ENCODE measurements around the gene SAMD3. TPM values are rescaled to one million over a fixed set of nuclear protein-coding genes. Genes with fewer than 3 reads are reported as not detected.
A peak's percentile ranks its signal among the peaks of the same experiment; 100 is the strongest.
"Not testable (repeated sequence)": the region's sequence is repeated elsewhere in the genome, so short reads cannot be mapped to it uniquely, and the experiment has no call there.

Gene SAMD3
- polyA plus RNA-seq, 1 donor from 2014 or later, result 7.1 TPM

DNA sequence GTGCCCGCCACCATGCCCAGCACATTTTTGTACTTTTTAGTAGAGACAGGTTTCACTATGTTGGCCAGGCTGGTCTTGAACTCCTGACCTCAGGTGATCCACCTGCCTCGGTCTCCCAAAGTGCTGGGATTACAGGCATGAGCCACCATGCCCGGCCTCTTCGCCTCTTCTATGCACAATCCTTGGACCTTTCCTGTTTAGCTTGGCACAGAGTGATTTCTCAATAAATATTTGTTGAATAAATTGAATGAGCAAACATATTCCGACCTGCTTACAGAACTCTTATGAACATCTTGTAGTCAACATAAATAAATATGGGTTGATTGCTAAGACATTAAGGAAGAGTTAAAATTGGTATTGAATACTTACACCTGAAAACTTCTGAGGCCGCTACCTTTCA, 7.8 kb upstream of the SAMD3 start:
- H3K27me3 Mint-ChIP-seq, H3K27ac Mint-ChIP-seq, H3K4me1 Mint-ChIP-seq, H3K4me3 Mint-ChIP-seq, H3K9me3 Mint-ChIP-seq, H3K36me3 Mint-ChIP-seq: not testable (repeated sequence)

- H3K27ac Mint-ChIP-seq, result no peak overlapping the region
- H3K27me3 Mint-ChIP-seq, result no peaks in the 10 kb centered on the region
Measured at GRCh38 chr6:130229645-130230044, 6.9 kb upstream of the SAMD3 start.

DNA sequence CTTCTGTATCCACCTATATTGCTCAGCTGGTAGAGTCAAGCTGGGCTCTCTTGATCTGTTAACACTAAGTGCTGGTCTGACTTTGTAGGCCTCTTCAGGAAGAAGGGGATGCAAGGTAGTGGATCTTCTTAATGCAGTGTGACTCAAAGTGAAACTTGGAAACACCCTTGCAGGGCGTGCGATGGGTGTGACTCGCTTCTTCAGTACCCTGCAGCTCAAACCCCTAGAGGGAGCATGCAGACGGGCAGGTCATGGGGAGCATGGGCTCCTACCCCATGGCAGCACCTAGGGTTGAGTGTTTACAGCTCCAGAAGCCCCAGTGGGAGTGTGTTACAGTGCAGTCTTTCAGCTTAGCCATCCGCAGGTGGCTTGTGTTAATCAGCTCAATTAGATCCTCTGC, 757 bp upstream of the SAMD3 start:
- H3K4me3 Mint-ChIP-seq, result peak overlapping the region; percentile 4 to 83 (median 60)
- peaks cover 4% of the 10 kb centered on the region for H3K36me3 Mint-ChIP-seq
- peaks cover 7 to 22% (median 18%) of the 10 kb centered on the region in 3 donors for H3K4me1 Mint-ChIP-seq
- H3K27ac Mint-ChIP-seq, result peak overlapping the region; percentile 6 to 87 (median 11)
- H3K9me3 Mint-ChIP-seq, result no peaks in the 10 kb centered on the region
- H3K27me3 Mint-ChIP-seq, result peaks cover 1% of the 10 kb centered on the region

More at GRCh38 chr6:130229645-130230044, 6.9 kb upstream of the SAMD3 start:
- H3K4me1 Mint-ChIP-seq, result peaks cover 0 to 2% (median 0%) of the 10 kb centered on the region in 3 donors
- peaks cover 2% of the 10 kb centered on the region for H3K36me3 Mint-ChIP-seq
- H3K4me3 Mint-ChIP-seq, result no peak overlapping the region
- H3K9me3 Mint-ChIP-seq, result no peaks in the 10 kb centered on the region

DNA sequence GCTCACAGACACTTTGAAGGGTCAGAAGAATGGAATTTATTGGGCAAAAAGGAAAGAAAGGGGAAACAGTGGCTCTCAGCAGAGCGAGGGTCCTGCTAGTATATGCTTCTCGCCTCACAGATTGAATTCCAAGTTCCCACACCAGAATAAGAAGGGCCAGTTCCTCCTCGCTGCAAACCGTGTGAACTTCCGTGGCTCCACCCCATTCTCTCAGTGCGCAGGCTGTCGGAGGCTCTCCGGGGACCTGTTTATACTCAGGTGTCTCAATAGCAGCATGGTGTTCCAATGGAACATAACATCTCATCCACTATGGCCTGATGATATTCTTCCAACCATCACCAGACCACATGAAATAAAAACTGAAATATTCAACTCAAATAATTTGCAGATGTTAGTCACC, 4.6 kb downstream of the SAMD3 start:
- Mint-ChIP-seq H3K36me3 (peaks cover 2% of the 10 kb centered on the region), H3K4me1 (peaks cover 6 to 21% (median 18%) of the 10 kb centered on the region in 3 donors), H3K4me3 (peak overlapping the region in 2 of 4 donors; percentile 20 to 53)

GRCh38 chr6:130216620-130217019, 6.1 kb downstream of the SAMD3 start:
- Mint-ChIP-seq H3K36me3 (peaks cover 2% of the 10 kb centered on the region), H3K27me3 (peaks cover 5% of the 10 kb centered on the region), H3K27ac (no peak overlapping the region), H3K4me1 (peaks cover 6 to 20% (median 13%) of the 10 kb centered on the region in 3 donors), H3K9me3 (no peaks in the 10 kb centered on the region), H3K4me3 (no peak overlapping the region)

More for the DNA sequence above, 4.6 kb downstream of the SAMD3 start:
- peaks cover 5% of the 10 kb centered on the region for H3K27me3 Mint-ChIP-seq
- no peaks in the 10 kb centered on the region for H3K9me3 Mint-ChIP-seq
- H3K27ac Mint-ChIP-seq, result no peak overlapping the region

DNA sequence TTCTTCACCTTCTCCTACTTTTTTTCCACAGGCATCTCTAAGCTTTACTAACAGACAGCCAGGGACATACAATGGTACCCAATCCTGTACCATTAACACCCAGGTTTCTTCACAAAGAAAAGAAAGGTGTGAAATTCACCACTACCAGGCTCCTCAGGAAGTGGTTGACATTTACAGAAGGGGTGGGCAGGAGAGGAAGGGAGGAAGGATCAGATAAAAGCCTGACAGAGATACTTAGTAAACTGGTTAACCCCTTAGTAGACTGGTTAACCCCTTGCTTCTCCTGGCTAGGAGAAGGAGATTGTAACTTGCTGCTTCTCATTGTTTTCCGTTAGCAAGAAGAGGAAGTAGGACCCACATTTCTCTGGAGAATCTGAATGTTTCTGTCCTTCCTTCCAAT, 7.2 kb downstream of the SAMD3 start:
- no peaks in the 10 kb centered on the region for H3K9me3 Mint-ChIP-seq
- peak overlapping the region in 1 of 3 donors; percentile 3 for H3K27ac Mint-ChIP-seq
- peaks cover 4% of the 10 kb centered on the region for H3K27me3 Mint-ChIP-seq
- H3K36me3 Mint-ChIP-seq, result peaks cover 2% of the 10 kb centered on the region
- peaks cover 6 to 12% (median 12%) of the 10 kb centered on the region in 3 donors for H3K4me1 Mint-ChIP-seq
- H3K4me3 Mint-ChIP-seq, result peak overlapping the region in 3 of 4 donors; percentile 24 to 88 (median 52)

DNA sequence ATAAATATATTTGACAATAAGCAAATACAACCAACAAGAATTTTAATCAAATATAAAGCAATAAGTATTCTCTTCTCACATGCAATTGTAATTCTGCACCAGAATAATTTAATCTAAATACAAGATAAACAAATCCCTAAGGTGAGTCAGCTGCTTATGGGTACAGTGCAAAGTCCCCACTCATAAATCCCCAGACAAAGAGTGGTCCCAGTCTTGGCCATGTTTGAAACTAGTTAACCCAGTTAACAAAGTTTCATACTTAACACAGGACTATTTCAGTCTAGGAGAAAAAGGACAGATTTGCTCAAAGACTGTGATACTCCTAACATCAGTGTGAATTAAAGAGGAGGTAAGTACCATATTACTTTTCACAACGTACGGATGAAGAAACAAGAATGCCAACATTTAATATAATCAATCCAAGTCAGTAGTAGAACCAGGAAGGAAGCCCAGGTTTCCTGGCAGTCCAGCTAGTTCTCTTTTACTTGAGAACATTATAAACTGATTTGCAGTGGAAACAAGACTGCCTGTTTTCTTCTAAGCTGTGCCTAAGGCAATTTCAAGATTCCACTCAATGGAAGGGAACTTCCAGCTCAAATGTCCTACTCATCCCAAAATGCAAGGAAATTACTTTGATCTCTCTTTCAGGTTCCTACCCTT, 10.4 kb downstream of the SAMD3 start:
- H3K27ac Mint-ChIP-seq, result no peak overlapping the region
- peak overlapping the region in 2 of 4 donors; percentile 9 to 23 for H3K4me3 Mint-ChIP-seq

DNA sequence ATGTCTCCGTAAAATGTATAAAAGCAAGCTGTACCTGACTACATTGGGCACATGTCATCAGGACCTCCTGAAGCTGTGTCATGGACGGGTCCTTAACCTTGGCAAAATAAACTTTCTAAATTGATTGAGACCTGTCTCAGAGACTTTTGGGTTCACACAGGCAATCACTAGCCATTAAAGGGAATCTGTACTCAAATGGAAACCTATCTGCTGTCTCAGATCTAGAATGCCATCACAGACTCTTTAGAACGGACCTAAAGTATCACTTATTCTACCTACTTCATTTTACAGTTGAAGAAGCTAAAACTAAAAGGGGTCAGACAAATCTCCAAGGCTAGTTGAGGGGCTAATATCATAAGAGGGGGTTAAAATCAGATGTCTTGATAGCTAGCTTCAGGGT, 11.1 kb downstream of the SAMD3 start:
- Mint-ChIP-seq H3K27ac (no peak overlapping the region), H3K9me3 (no peaks in the 10 kb centered on the region), H3K27me3 (peaks cover 3% of the 10 kb centered on the region), H3K4me3 (peak overlapping the region in 1 of 4 donors; percentile 9), H3K4me1 (peaks cover 6 to 10% (median 9%) of the 10 kb centered on the region in 3 donors), H3K36me3 (no peaks in the 10 kb centered on the region)

More for the DNA sequence above, 10.4 kb downstream of the SAMD3 start:
- H3K9me3 Mint-ChIP-seq, result no peaks in the 10 kb centered on the region
- peaks cover 6 to 10% (median 9%) of the 10 kb centered on the region in 3 donors for H3K4me1 Mint-ChIP-seq
- H3K36me3 Mint-ChIP-seq, result no peaks in the 10 kb centered on the region
- peaks cover 3% of the 10 kb centered on the region for H3K27me3 Mint-ChIP-seq

DNA sequence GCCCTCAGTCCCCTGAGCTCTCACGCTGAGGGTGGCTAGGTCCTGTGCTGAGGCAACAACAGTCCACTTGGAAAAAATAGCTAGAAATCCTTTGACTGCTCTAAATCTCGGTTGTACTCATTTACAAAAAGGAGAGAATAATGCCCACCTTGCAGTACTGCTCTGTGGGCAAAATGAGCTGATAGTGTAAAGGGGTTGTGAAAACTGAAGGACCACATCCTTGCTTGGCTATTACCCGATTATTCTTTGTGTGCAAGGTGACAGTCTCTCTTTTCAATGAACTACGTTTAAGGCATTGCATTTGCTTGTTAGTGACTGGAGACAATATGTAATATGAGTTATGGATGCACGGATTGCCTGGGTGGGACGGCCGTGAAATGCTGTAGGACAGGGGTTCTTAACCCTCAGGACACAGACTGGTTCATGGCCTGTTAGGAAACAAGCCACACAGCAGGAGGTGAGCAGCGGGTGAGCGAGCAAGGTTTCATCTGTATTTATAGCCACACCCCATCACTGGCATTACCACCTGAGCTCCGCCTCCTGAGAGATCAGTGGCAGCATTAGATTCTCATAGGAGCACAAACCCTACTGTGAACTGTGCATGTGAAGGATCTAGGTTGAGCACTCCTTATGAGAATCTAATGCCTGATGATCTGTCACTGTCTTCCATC, 14.6 kb downstream of the SAMD3 start:
- no peak overlapping the region for H3K27ac Mint-ChIP-seq
- H3K9me3 Mint-ChIP-seq, result no peaks in the 10 kb centered on the region
- peaks cover 5 to 12% (median 7%) of the 10 kb centered on the region in 3 donors for H3K4me1 Mint-ChIP-seq
- H3K27me3 Mint-ChIP-seq, result peaks cover 1% of the 10 kb centered on the region
- peaks cover 2% of the 10 kb centered on the region for H3K36me3 Mint-ChIP-seq
- H3K4me3 Mint-ChIP-seq, result peak overlapping the region in 1 of 4 donors; percentile 14

DNA sequence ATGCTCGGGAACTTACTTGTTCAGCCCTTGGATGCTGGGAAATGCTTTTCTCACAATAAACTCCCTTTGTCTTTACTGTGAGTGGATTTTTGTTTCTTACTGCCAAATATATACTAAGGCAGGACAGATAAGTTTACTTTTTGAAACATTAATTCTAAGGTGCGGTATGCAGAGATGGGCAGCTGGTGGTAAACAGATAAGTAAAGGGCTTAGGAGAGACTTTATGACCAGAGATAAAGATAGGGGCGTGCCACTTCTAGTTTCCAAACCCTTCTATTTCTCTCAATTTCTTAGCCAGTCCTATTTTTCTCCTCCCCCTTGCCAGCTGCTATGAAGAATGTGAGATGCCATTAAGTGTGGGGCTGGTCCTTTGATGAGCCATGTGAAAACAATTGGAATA, 16.3 kb downstream of the SAMD3 start:
- Mint-ChIP-seq H3K27ac (peak overlapping the region in 1 of 3 donors; percentile 62), H3K36me3 (peaks cover 2% of the 10 kb centered on the region), H3K27me3 (peaks cover 1% of the 10 kb centered on the region), H3K4me1 (peaks cover 8 to 16% (median 12%) of the 10 kb centered on the region in 3 donors), H3K9me3 (no peaks in the 10 kb centered on the region), H3K4me3 (no peak overlapping the region)

DNA sequence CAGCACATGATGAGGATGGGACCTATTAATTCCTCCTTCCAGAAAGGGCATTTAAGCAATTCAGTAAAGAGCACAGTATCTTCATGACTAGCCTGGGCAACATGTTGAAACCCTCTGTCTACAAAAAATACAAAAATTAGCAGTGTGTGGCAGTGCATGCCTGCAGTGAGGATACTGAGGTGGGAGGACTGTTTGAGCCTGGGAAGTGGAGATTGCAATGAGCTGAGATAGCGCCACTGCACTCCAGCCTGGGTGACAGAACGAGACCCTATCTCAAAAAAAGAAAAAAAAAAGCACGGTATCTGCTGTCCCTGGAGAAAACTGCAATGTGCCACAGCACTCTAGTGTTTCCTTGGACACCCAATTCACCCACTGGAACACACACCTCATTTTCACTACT, 18.4 kb downstream of the SAMD3 start:
- Mint-ChIP-seq H3K4me3 (peak overlapping the region in 1 of 4 donors; percentile 62), H3K27me3 (peaks cover 1% of the 10 kb centered on the region), H3K36me3 (peaks cover 2% of the 10 kb centered on the region), H3K27ac (peak overlapping the region in 1 of 3 donors; percentile 65), H3K9me3 (no peaks in the 10 kb centered on the region), H3K4me1 (peaks cover 8 to 16% (median 14%) of the 10 kb centered on the region in 3 donors)

GRCh38 chr6:130203370-130203769, 19.4 kb downstream of the SAMD3 start:
- peaks cover 8 to 16% (median 14%) of the 10 kb centered on the region in 3 donors for H3K4me1 Mint-ChIP-seq
- H3K27me3 Mint-ChIP-seq, result peaks cover 1% of the 10 kb centered on the region
- no peaks in the 10 kb centered on the region for H3K9me3 Mint-ChIP-seq
- peak overlapping the region in 2 of 3 donors; percentile 65 to 78 for H3K27ac Mint-ChIP-seq
- peak overlapping the region in 2 of 4 donors; percentile 32 to 39 for H3K4me3 Mint-ChIP-seq
- H3K36me3 Mint-ChIP-seq, result peaks cover 2% of the 10 kb centered on the region

GRCh38 chr6:130202782-130203181, 20.0 kb downstream of the SAMD3 start:
- Mint-ChIP-seq H3K27ac (peak overlapping the region in 1 of 3 donors; percentile 65), H3K4me1 (peaks cover 8 to 16% (median 14%) of the 10 kb centered on the region in 3 donors), H3K36me3 (peaks cover 2% of the 10 kb centered on the region)

DNA sequence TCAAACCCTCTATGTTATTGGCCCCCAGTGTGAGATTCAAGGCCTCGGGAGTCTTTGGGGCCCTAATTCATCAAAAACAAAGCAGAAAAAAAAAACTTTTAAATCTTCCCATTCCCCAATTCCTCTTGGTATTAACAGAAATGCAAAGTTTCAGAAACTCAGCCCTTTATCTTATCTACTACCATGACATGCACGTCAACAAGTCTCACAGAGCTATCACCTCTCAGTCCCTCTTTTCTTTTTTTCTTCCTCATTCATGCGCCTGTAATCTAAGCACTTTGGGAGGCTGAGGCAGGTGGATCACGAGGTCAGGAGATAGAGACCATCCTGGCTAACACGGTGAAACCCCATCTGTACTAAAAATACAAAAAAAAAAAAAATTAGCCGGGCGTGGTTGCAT, 22.7 kb downstream of the SAMD3 start:
- Mint-ChIP-seq H3K27me3 (no peaks in the 10 kb centered on the region), H3K27ac (no peak overlapping the region), H3K9me3 (no peaks in the 10 kb centered on the region), H3K4me1 (peaks cover 8 to 16% (median 14%) of the 10 kb centered on the region in 3 donors), H3K4me3 (no peak overlapping the region), H3K36me3 (peaks cover 2% of the 10 kb centered on the region)

More at GRCh38 chr6:130202782-130203181, 20.0 kb downstream of the SAMD3 start:
- Mint-ChIP-seq H3K9me3 (no peaks in the 10 kb centered on the region), H3K27me3 (peaks cover 1% of the 10 kb centered on the region), H3K4me3 (peak overlapping the region in 3 of 4 donors; percentile 38 to 89 (median 73))

DNA sequence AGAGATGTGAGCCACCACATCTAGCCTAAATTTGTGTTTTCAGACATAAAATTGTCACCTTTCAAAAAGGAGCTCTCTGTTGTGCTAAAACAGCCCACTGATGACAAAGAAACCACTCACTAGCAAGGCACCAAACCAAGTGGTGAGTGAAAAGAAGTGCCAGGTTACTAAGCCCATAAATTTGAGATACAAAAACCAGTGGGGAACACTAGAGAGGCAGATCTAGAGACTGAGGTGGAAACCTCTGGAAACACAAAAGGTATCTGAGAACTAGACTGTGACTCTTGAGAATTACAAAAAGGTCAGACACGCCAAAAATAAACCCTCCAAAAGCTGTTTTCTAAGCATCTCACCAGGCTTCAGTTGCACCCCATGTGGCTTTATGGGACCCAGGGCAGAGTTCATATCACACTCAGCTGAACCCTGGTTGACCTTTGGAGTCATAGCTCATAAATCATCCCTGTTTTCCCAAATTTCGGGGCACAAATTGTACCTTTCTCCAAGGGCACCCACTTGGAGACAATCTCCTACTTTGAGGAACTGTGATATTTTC, 24.2 kb downstream of the SAMD3 start:
- no peak overlapping the region for H3K27ac Mint-ChIP-seq
- H3K4me1 Mint-ChIP-seq, result peaks cover 7 to 12% (median 8%) of the 10 kb centered on the region in 3 donors
- H3K4me3 Mint-ChIP-seq, result no peak overlapping the region
- H3K9me3 Mint-ChIP-seq, result no peaks in the 10 kb centered on the region
- H3K27me3 Mint-ChIP-seq, result no peaks in the 10 kb centered on the region
- peaks cover 2% of the 10 kb centered on the region for H3K36me3 Mint-ChIP-seq
